IPS DF 4.7 (cell line): ENCODE measurements around the gene RPS28.

ENCODE experiments used
- DNase-seq: peaks from one replicate; pipeline ENCODE4 v3.0.0-alpha.2; 2013; ENCODE audit warnings: low spot score; ENCODE audit errors: extremely low read depth

RPS28 gene

DNA sequence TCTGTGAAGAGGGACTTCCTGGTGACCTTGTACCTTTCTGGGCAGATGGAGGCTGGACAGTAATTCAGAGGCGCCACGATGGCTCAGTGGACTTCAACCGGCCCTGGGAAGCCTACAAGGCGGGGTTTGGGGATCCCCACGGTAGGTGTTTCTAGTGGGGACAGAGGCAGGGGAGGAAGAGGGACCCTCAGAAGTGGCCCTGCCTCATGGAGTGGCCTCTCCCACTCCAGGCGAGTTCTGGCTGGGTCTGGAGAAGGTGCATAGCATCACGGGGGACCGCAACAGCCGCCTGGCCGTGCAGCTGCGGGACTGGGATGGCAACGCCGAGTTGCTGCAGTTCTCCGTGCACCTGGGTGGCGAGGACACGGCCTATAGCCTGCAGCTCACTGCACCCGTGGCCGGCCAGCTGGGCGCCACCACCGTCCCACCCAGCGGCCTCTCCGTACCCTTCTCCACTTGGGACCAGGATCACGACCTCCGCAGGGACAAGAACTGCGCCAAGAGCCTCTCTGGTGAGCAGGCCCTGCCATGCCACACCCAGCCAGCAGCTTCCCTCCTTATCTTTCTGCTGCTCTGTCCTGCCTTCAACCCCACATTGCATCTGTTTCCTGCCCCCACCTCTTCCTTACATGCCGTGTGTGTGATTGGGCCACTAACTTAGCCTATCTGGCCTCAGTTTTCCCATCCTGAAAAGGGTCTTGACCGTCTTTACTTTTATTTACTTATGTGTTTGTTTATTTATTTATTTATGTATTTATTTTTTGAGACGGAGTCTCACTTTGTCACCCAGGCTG, 49.9 kb downstream of the RPS28 start:
- DNase-seq = no peak
